Spleen (tissue), 7 donors: ENCODE measurements around the gene L1CAM.

ENCODE experiments used
- CTCF ChIP-seq, 11 experiments: fragments of 200-600 bp in 7 of 11; fragments of 450-650 bp in 4 of 11; sonication (generic) in 4 of 11; IDR thresholded peaks in 8 of 11; conservative IDR thresholded peaks in 3 of 11; 1 replicate in 7 of 11; 2 replicates in 4 of 11; pipeline versions ENCODE4 v1.4.0 to v1.8.0; 2016 to 2021; ENCODE audit warnings: antibody characterized with exemption in 11 of 11, inconsistent platforms in 4 of 11, mild to moderate bottlenecking in 1 of 11
- POLR2A ChIP-seq, 3 donors: fragments of 450-650 bp; IDR thresholded peaks; one replicate each; pipeline ENCODE4 v1.5.1; 2017; ENCODE audit warnings: antibody characterized with exemption in 3 of 3, mild to moderate bottlenecking in 1 of 3
- donor health status: DM: no; HTN: no; CAD: no; lungs with moderate emphysema.
- donor health status: DM: no; HTN: no; CAD: no.
- donor health status: DM: no; HTN: no; CAD: no.

- TF ChIP-seq CTCF (IDR thresholded peaks at IDR 0.05 in 8 of 11, conservative IDR thresholded peaks at IDR 0.05 in 3 of 11) (no peak), POLR2A (IDR thresholded peaks at IDR 0.05) (no peak)
These were observed 55.1 kb downstream of the L1CAM start for GRCh38 chrX:153830640-153831428.
